Naive thymus-derived CD8-positive, alpha-beta T cell (primary cell): ENCODE data around the gene CENPP. TPM values are rescaled to one million over a fixed set of nuclear protein-coding genes. Genes with fewer than 3 reads are reported as not detected.

ENCODE experiments used
- ATAC-seq, 2 donors: fragments of 150-1000 bp; cut with Tn5 transposase in 1 of 2; sonication (Bioruptor Pico), chemical (Tn5 transposase) in 1 of 2; 1 replicate in 1 of 2; 2 replicates in 1 of 2; pipeline ENCODE4 v1.10.0; 2021; ENCODE audit warnings: mild to moderate bottlenecking in 2 of 2, moderate library complexity in 2 of 2
- POLR2A ChIA-PET: fragments of 350-600 bp; sonication (Branson Sonifier 250); formaldehyde crosslinking; loops from one replicate; lab custom pipeline; 2021; ENCODE audit warnings: antibody characterized with exemption; lab: Charles Lee
- DNase-seq, 10 donors: peaks; one replicate each; pipeline versions ENCODE4 v3.0.0 to v3.0.0-alpha.2; 2020 to 2022
- H3K27ac Mint-ChIP-seq, 10 donors: one replicate each; pipeline ENCODE4 v1.8.0; 2020 to 2022; ENCODE audit warnings: mild to moderate bottlenecking in 10 of 10, mixed read lengths in 10 of 10, moderate library complexity in 4 of 10, inconsistent platforms in 1 of 10
- H3K27me3 Mint-ChIP-seq, 5 donors: one replicate each; pipeline ENCODE4 v1.8.0; 2021 to 2022; ENCODE audit warnings: mixed read lengths in 5 of 5
- H3K36me3 Mint-ChIP-seq, 3 donors: one replicate each; pipeline ENCODE4 v1.8.0; 2020 to 2022; ENCODE audit warnings: mixed read lengths in 3 of 3, mild to moderate bottlenecking in 2 of 3, inconsistent platforms in 1 of 3
- H3K4me1 Mint-ChIP-seq, 4 donors: one replicate each; pipeline ENCODE4 v1.8.0; 2021 to 2022; ENCODE audit warnings: mixed read lengths in 4 of 4
- H3K4me3 Mint-ChIP-seq, 10 donors: one replicate each; pipeline ENCODE4 v1.8.0; 2020 to 2022; ENCODE audit warnings: mild to moderate bottlenecking in 10 of 10, mixed read lengths in 10 of 10, moderate library complexity in 6 of 10, inconsistent platforms in 1 of 10
- H3K9me3 Mint-ChIP-seq, 9 donors: one replicate each; pipeline ENCODE4 v1.8.0; 2020 to 2022; ENCODE audit warnings: mixed read lengths in 9 of 9, mild to moderate bottlenecking in 3 of 9, inconsistent platforms in 1 of 9, moderate library complexity in 1 of 9
- polyA plus RNA-seq, 3 donors: library from polyadenylated mRNA; unstranded; fragments of 300-500 nt; fragmentation: Illumina TruSeq; gene quantifications; one replicate each; pipeline ENCODE4 v1.2.3, GENCODE V29; 2021
- total RNA-seq, 8 experiments: library from RNA in 2 of 8; stranded (reverse) in 2 of 8; gene quantifications; one replicate each; pipeline ENCODE4 v1.2.3 and lab custom pipeline; 2021 to 2026

The CENPP gene
- total and polyA plus RNA-seq, 5 experiments from 2014 or later, result 2.4 to 5.2 (median 4.4) TPM

GRCh38 chr9:92650839-92651621 lies 325.3 kb downstream of the CENPP start:
- ATAC-seq (no peak), DNase-seq (no peak)
- Mint-ChIP-seq H3K36me3 (peaks cover 19 to 83% (median 42%) of the 10 kb centered on the region in 3 donors), H3K4me3 (no peak overlapping the region), H3K27me3 (no peaks in the 10 kb centered on the region), H3K27ac (no peak overlapping the region), H3K9me3 (peaks cover 0 to 12% (median under 1%) of the 10 kb centered on the region in 9 donors), H3K4me1 (peaks cover 0 to 3% (median 0%) of the 10 kb centered on the region in 4 donors)
- POLR2A ChIA-PET, result no interaction called here

DNA sequence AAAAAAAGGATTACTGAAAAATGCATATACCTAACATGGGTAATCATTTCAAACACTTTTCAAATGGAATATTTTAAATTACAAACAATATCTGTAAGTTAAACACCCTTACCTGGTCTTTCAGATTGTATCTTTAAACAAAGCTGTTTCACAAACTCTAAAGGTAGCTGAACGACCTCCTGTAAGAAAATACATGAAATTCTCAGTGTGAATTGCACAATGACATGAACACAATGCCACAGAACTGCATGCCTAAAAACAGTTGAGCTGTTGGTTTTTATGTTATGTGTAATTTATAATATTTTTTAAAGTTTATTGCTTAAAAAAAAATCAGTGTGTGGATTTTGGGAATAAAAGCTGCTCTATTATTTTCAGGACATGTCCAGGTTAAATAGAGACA lies 326.7 kb downstream of the CENPP start:
- H3K27ac Mint-ChIP-seq, result no peak overlapping the region
- H3K9me3 Mint-ChIP-seq, result peaks cover 0 to under 1% (median 0%) of the 10 kb centered on the region in 9 donors
- POLR2A ChIA-PET, result no interaction called here
- no peaks in the 10 kb centered on the region for H3K27me3 Mint-ChIP-seq
- DNase-seq (no peak), ATAC-seq (no peak)
- peaks cover 7 to 82% (median 33%) of the 10 kb centered on the region in 3 donors for H3K36me3 Mint-ChIP-seq
- no peak overlapping the region for H3K4me3 Mint-ChIP-seq
- H3K4me1 Mint-ChIP-seq, result peaks cover 0 to 3% (median under 1%) of the 10 kb centered on the region in 4 donors

DNA sequence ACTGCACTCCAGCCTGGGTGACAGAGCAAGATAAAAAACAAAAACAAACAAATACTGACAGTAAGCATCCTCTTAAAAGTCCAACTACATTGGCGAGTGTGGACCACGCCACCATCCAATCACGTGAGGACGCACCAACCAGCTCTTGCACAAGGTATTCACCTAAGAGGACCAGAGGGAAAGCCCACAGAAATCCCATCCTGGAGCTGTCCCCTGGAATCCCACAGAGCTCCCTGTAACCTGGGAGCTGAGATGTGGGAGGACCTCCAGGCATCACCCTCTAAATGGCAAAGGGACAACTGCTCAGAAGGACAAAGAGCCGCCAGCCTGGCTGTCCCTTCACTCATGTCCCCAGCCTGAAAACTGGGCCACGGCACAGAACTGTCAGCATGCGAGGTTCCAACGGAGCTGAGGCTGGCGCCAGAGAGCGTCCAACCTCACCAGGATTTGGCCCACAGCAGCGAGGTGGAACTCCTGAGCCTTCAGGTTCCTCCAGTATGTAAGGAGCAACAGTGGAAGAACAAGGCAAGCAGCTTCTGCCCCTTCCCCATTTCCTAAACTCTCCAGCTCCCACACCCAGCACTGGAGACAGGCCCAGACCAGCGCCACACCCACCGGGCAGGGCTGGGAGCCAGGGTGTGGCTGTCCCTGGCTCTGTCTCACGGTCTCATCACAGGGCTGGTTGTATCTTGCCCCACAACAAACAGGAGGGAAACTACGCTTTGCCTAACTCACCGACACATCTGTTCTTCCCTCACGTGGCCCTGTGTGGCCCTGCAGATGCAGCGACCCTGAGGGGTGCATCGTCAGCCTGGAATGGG lies 328.9 kb downstream of the CENPP start:
- POLR2A ChIA-PET, result no interaction called here
- Mint-ChIP-seq H3K9me3 (no peaks in the 10 kb centered on the region), H3K27me3 (no peaks in the 10 kb centered on the region), H3K36me3 (peaks cover 0 to 72% (median 17%) of the 10 kb centered on the region in 3 donors), H3K4me3 (no peak overlapping the region), H3K4me1 (peaks cover 0 to 4% (median 1%) of the 10 kb centered on the region in 4 donors), H3K27ac (no peak overlapping the region)
- DNase-seq (no peak), ATAC-seq (no peak)

DNA sequence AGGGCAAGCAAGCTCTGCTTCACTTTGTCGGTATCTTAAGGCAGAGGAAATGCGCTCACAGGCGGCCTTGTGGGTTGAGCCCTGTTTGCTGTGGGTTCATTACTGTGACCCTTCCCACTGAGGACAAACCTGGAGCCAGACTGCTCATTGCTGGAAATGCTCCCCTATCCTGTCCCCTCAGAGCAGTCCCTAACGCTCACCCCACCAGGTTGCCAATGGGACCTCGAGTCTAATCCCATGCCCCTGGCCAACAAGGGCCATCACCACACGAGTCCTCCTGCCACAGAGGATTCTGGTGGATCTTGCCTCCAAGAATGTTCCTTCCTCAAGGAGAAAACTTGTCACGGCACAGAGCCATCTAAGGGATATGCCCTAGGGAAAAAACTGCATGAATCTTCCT lies 329.6 kb downstream of the CENPP start:
- DNase-seq, result no peak
- Mint-ChIP-seq H3K27ac (peak overlapping the region in 1 of 10 donors; percentile 71), H3K9me3 (no peaks in the 10 kb centered on the region), H3K36me3 (peaks cover 0 to 68% (median 15%) of the 10 kb centered on the region in 3 donors), H3K27me3 (no peaks in the 10 kb centered on the region), H3K4me1 (peaks cover 0 to 7% (median 4%) of the 10 kb centered on the region in 4 donors), H3K4me3 (no peak overlapping the region)
- POLR2A ChIA-PET, result no interaction called here
- no peak for ATAC-seq

GRCh38 chr9:92655896-92656536 lies 330.3 kb downstream of the CENPP start:
- Mint-ChIP-seq H3K36me3 (peaks cover 0 to 62% (median 12%) of the 10 kb centered on the region in 3 donors), H3K4me1 (peaks cover 0 to 11% (median 4%) of the 10 kb centered on the region in 4 donors), H3K27me3 (no peaks in the 10 kb centered on the region), H3K4me3 (no peak overlapping the region), H3K9me3 (no peaks in the 10 kb centered on the region), H3K27ac (no peak overlapping the region)
- no peak for ATAC-seq
- POLR2A ChIA-PET, result no interaction called here
- DNase-seq, result no peak

GRCh38 chr9:92656537-92656925 lies 330.8 kb downstream of the CENPP start:
- no peak overlapping the region for H3K4me3 Mint-ChIP-seq
- no peak for ATAC-seq

DNA sequence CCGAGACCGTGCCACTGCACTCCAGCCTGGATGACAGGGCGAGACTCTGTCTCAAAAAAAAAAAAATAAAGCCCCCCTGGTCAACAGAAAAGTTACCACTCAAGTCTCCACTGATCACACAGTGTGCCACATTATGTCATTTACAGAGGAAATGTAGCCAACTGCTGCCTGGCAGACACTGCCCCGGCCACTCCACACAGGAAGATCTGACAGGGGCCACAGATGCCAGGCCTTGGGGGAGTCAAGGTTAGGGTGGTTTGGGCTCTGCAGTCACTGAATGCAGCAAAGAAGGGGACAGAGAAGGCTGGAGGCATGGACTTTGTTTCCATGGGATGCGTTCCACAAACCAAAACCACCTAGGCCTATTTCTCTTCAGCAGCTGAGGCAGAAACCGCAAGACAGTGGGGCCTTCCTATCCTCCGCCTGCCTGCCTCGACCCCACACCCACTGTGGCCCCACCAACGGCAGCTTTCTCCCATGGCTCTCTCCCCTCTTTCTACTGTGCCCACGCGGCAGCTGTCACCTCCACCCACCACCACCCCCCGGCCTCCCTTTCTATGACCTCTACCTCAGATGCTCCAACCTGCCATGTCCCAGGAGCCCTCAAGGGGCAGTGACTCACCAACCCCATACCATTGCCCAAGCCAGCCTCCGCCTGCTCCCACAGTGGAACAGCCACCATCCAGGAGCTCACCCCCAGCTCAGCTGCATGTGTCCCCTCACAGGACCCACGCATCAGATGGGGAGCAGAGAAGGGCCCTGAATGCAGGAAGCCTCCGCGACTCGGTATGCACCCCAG lies 331.7 kb downstream of the CENPP start:
- Mint-ChIP-seq H3K27me3 (no peaks in the 10 kb centered on the region), H3K27ac (peak overlapping the region in 1 of 10 donors; percentile 25), H3K9me3 (no peaks in the 10 kb centered on the region), H3K4me1 (peaks cover 7 to 18% (median 11%) of the 10 kb centered on the region in 4 donors), H3K36me3 (peaks cover 0 to 58% (median 8%) of the 10 kb centered on the region in 3 donors), H3K4me3 (no peak overlapping the region)
- POLR2A ChIA-PET, result no interaction called here
- ATAC-seq (no peak), DNase-seq (no peak)

More at GRCh38 chr9:92656537-92656925, 330.8 kb downstream of the CENPP start:
- Mint-ChIP-seq H3K27me3 (no peaks in the 10 kb centered on the region), H3K36me3 (peaks cover 0 to 58% (median 11%) of the 10 kb centered on the region in 3 donors), H3K9me3 (no peaks in the 10 kb centered on the region), H3K27ac (no peak overlapping the region), H3K4me1 (peaks cover 3 to 15% (median 6%) of the 10 kb centered on the region in 4 donors)
- POLR2A ChIA-PET, result no interaction called here
- DNase-seq, result no peak

GRCh38 chr9:92658176-92658575 lies 332.4 kb downstream of the CENPP start:
- Mint-ChIP-seq H3K4me3 (no peak overlapping the region), H3K36me3 (peaks cover 0 to 56% (median 8%) of the 10 kb centered on the region in 3 donors), H3K9me3 (no peaks in the 10 kb centered on the region), H3K27ac (peak overlapping the region in 1 of 10 donors; percentile 5), H3K4me1 (peaks cover 9 to 21% (median 13%) of the 10 kb centered on the region in 4 donors), H3K27me3 (no peaks in the 10 kb centered on the region)
- ATAC-seq (no peak), DNase-seq (no peak)
- POLR2A ChIA-PET, result no interaction called here

GRCh38 chr9:92658611-92659010 lies 332.9 kb downstream of the CENPP start:
- peaks cover 0 to 56% (median 8%) of the 10 kb centered on the region in 3 donors for H3K36me3 Mint-ChIP-seq
- no peaks in the 10 kb centered on the region for H3K27me3 Mint-ChIP-seq
- no peak overlapping the region for H3K27ac Mint-ChIP-seq
- POLR2A ChIA-PET, result no interaction called here
- DNase-seq (no peak), ATAC-seq (no peak)
- no peaks in the 10 kb centered on the region for H3K9me3 Mint-ChIP-seq
- peaks cover 13 to 25% (median 16%) of the 10 kb centered on the region in 4 donors for H3K4me1 Mint-ChIP-seq
- no peak overlapping the region for H3K4me3 Mint-ChIP-seq

DNA sequence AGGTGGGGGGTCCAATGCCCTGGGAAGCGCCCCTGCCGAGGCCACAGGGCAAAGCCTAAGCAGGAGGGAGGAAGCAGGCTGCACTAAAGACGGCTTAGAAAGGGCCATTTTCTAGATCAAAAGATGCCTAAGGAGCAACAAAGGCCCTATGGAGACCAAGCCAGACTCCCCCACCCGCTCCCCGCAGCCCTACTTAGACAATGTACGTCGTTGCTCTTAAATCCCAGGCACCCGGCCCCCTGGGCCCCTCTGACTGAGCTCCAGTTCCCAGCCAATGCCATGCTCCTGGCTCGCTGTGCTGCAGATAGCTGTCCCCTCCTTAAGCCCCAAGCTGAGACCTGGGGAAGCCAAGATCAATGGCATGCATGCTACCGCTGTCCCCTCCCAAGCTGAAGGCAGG lies 333.8 kb downstream of the CENPP start:
- no peak for DNase-seq
- no peak overlapping the region for H3K4me3 Mint-ChIP-seq
- no peak for ATAC-seq
- H3K36me3 Mint-ChIP-seq, result peaks cover 0 to 49% (median 8%) of the 10 kb centered on the region in 3 donors
- POLR2A ChIA-PET, result no interaction called here
- peaks cover 13 to 33% (median 24%) of the 10 kb centered on the region in 4 donors for H3K4me1 Mint-ChIP-seq
- H3K9me3 Mint-ChIP-seq, result no peaks in the 10 kb centered on the region
- H3K27me3 Mint-ChIP-seq, result no peaks in the 10 kb centered on the region
- H3K27ac Mint-ChIP-seq, result no peak overlapping the region

DNA sequence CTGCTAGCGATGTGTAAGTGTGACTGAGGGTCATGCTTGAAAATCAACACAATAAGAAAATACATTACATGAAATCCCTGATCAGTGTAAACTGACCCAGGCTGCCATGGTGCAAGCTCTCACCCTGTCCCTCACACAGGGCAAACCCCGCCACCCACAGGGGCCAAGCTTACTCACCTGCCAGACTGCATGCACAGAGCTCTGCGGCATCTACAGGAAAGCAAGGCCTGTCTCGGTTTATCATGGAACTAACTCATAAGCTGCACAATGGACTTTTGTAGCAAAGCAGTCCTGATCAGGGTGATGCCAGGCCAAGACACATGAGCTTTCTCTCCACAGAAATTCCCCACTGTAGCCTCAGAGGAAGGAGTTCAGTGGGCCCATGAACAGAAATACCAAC lies 334.5 kb downstream of the CENPP start:
- Mint-ChIP-seq H3K36me3 (peaks cover 0 to 47% (median 8%) of the 10 kb centered on the region in 3 donors), H3K4me3 (no peak overlapping the region), H3K4me1 (peaks cover 18 to 40% (median 31%) of the 10 kb centered on the region in 4 donors), H3K9me3 (no peaks in the 10 kb centered on the region), H3K27ac (no peak overlapping the region), H3K27me3 (no peaks in the 10 kb centered on the region)
- no peak for ATAC-seq
- POLR2A ChIA-PET, result interaction anchor here (0.7 kb wide), 1 partner anchor 10 kb away, joined by 3 read pairs; the partner anchor contains the start of gene IPPK
- DNase-seq, result no peak

DNA sequence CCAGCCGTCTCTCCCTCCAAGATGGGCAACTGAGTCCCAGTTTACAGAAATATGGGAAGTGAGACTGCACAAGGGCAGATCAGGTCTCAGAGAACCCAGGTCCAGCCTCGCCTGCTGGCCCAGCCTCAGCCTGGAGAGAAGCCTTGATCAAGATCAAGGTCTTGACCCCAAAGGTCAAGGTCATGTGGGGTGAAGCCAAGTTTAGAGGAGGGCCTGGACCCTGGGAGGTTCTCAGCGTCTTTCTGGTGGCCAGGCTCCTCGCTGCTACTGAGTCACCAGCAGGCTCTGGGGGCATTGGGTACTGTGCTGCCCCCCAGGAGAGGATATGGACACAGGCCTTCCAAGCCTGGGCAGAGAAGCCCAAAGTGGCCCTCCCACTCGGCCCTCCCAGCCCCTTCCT lies 335.4 kb downstream of the CENPP start:
- POLR2A ChIA-PET, result no interaction called here
- DNase-seq (no peak), ATAC-seq (no peak)
- Mint-ChIP-seq H3K27ac (peak overlapping the region in 2 of 10 donors; percentile 0 to 70), H3K4me3 (no peak overlapping the region), H3K27me3 (no peaks in the 10 kb centered on the region), H3K4me1 (peaks cover 21 to 45% (median 37%) of the 10 kb centered on the region in 4 donors), H3K36me3 (peaks cover 0 to 41% (median 4%) of the 10 kb centered on the region in 3 donors), H3K9me3 (no peaks in the 10 kb centered on the region)
